ENCODE results near the gene DIPK1B. TPM values are rescaled to one million over a fixed set of nuclear protein-coding genes. Genes with fewer than 3 reads are reported as not detected.

Gene DIPK1B
- polyA plus RNA-seq, 3 donors = 0.10 TPM; not detected in 2

DNA sequence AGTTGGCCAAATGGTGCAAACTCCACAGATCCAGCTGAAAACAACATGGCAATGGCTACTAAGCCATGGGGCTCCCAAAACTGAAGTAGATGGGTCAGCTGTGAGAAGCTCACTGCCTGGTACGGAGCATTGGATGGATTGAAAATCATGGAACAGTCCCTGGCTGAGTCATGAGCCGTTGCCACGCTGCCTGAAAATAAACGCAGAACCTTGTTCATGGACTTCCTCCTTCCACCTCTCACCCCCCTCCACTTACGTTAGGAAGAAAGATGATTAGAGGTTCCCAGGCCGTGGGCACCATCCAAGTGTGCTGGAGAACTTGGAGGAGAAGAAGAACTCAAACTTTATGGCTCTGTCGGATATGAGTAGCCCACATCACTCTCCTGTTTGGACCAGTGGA, 6.8 kb upstream of the DIPK1B start:
- DNase-seq = peak; percentile 78 to 88 (median 78)
- no CpG with 5 or more reads among the region's 7 CpGs for WGBS (ENCODE audit: insufficient coverage)
- Histone ChIP-seq H2AFZ (ENCODE audit: insufficient read depth, low read depth, low read length, poor library complexity, severe bottlenecking) (no peak overlapping the region), H3K4me1 (ENCODE audit: control insufficient read depth in 1 of 2, insufficient read depth in 2 of 2, low read length in 2 of 2) (peaks cover 29 to 37% of the 10 kb centered on the region in 2 donors), H3K9ac (ENCODE audit: insufficient read depth, low read length, poor library complexity, severe bottlenecking) (no peak overlapping the region), H4K20me1 (ENCODE audit: insufficient read depth, low read length) (no peaks in the 10 kb centered on the region), H3K9me3 (replicated peaks in 1 of 2; ENCODE audit: control insufficient read depth in 1 of 2, insufficient read depth in 1 of 2, low read length in 2 of 2) (no peaks in the 10 kb centered on the region), H3K36me3 (replicated peaks in 1 of 2; ENCODE audit: control insufficient read depth in 1 of 2, insufficient read depth in 2 of 2, low read length in 2 of 2) (no peaks in the 10 kb centered on the region), H3K27ac (ENCODE audit: low read depth in 1 of 2, low read length in 2 of 2) (peak overlapping the region in 1 of 2 donors; percentile 53), H3K4me3 (replicated peaks in 1 of 3; ENCODE audit: low read depth in 2 of 3, low read length in 3 of 3) (no peak overlapping the region), H3K27me3 (ENCODE audit: control insufficient read depth in 2 of 2, insufficient read depth in 2 of 2, low read length in 2 of 2) (peaks cover 2 to 17% of the 10 kb centered on the region in 2 donors), H3K4me2 (replicated peaks; ENCODE audit: extremely low read depth, low read length, poor library complexity, severe bottlenecking) (no peak overlapping the region), H3K79me2 (ENCODE audit: insufficient read depth, low read length) (no peaks in the 10 kb centered on the region)
- Mint-ChIP-seq H3K27me3 (ENCODE audit: low read depth in 3 of 3) (peaks cover 18 to 42% (median 28%) of the 10 kb centered on the region in 3 donors), H3K27ac (peak overlapping the region; percentile 10 to 87 (median 82)), H3K9me3 (peaks cover 0 to 7% (median 1%) of the 10 kb centered on the region in 7 donors), H3K36me3 (peaks cover 0 to 3% of the 10 kb centered on the region in 2 donors), H3K4me1 (peaks cover 38% of the 10 kb centered on the region), H3K4me3 (peak overlapping the region in 1 of 2 donors; percentile 64)
- intact Hi-C loops (cut with micrococcal nuclease) = loop anchor here in 1 of 2 donors (10.0 kb wide), 1 partner anchor 751 kb away; no protein-coding TSS in a partner anchor
- TF ChIP-seq, protein P1, sequence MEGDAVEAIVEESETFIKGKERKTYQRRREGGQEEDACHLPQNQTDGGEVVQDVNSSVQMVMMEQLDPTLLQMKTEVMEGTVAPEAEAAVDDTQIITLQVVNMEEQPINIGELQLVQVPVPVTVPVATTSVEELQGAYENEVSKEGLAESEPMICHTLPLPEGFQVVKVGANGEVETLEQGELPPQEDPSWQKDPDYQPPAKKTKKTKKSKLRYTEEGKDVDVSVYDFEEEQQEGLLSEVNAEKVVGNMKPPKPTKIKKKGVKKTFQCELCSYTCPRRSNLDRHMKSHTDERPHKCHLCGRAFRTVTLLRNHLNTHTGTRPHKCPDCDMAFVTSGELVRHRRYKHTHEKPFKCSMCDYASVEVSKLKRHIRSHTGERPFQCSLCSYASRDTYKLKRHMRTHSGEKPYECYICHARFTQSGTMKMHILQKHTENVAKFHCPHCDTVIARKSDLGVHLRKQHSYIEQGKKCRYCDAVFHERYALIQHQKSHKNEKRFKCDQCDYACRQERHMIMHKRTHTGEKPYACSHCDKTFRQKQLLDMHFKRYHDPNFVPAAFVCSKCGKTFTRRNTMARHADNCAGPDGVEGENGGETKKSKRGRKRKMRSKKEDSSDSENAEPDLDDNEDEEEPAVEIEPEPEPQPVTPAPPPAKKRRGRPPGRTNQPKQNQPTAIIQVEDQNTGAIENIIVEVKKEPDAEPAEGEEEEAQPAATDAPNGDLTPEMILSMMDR (IDR thresholded peaks at IDR 0.05) = no peak

DNA sequence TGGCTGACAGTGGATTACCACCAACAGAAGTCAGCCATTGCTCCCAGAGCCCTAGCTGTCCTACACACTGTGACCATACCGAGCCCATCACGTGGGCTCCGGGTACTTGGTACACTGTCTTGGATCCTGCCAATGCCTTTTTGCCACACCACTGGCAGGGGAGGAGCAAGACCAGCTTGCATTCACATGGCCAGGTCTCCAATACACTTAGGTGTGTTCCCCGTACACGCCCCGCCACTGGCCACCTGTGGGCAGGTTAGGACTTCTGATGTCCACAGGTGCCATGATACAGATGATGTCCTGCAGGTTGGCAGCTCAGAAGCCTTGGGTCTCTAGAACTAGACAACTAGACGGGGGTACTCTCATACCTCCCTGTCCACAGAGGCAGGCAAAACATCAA, 5.4 kb upstream of the DIPK1B start:
- no peak overlapping the region for H2AFZ ChIP-seq (ENCODE audit: insufficient read depth, low read depth, low read length, poor library complexity, severe bottlenecking)

More for the DNA sequence above, 5.4 kb upstream of the DIPK1B start:
- Mint-ChIP-seq H3K4me3 (no peak overlapping the region), H3K27ac (no peak overlapping the region), H3K36me3 (peaks cover 0 to 5% of the 10 kb centered on the region in 2 donors), H3K9me3 (peaks cover 0 to 13% (median 1%) of the 10 kb centered on the region in 7 donors), H3K27me3 (ENCODE audit: low read depth in 3 of 3) (peaks cover 26 to 42% (median 29%) of the 10 kb centered on the region in 3 donors), H3K4me1 (peaks cover 27% of the 10 kb centered on the region)
- WGBS (ENCODE audit: insufficient coverage) = 98% methylated on average over 6 of the region's 7 CpGs
- Histone ChIP-seq H3K4me1 (ENCODE audit: control insufficient read depth in 1 of 2, insufficient read depth in 2 of 2, low read length in 2 of 2) (peaks cover 23 to 30% of the 10 kb centered on the region in 2 donors), H3K9ac (ENCODE audit: insufficient read depth, low read length, poor library complexity, severe bottlenecking) (no peak overlapping the region), H3K79me2 (ENCODE audit: insufficient read depth, low read length) (no peaks in the 10 kb centered on the region), H3K9me3 (replicated peaks in 1 of 2; ENCODE audit: control insufficient read depth in 1 of 2, insufficient read depth in 1 of 2, low read length in 2 of 2) (no peaks in the 10 kb centered on the region), H3K27me3 (ENCODE audit: control insufficient read depth in 2 of 2, insufficient read depth in 2 of 2, low read length in 2 of 2) (peaks cover 5 to 20% of the 10 kb centered on the region in 2 donors), H3K27ac (ENCODE audit: low read depth in 1 of 2, low read length in 2 of 2) (no peak overlapping the region), H3K36me3 (replicated peaks in 1 of 2; ENCODE audit: control insufficient read depth in 1 of 2, insufficient read depth in 2 of 2, low read length in 2 of 2) (no peaks in the 10 kb centered on the region), H3K4me3 (replicated peaks in 1 of 3; ENCODE audit: low read depth in 2 of 3, low read length in 3 of 3) (no peak overlapping the region), H3K4me2 (replicated peaks; ENCODE audit: extremely low read depth, low read length, poor library complexity, severe bottlenecking) (no peak overlapping the region), H4K20me1 (ENCODE audit: insufficient read depth, low read length) (no peaks in the 10 kb centered on the region)
- intact Hi-C loops (cut with micrococcal nuclease) = loop anchor here in 1 of 2 donors (10.0 kb wide), 1 partner anchor 752 kb away; no protein-coding TSS in a partner anchor
- TF ChIP-seq, protein P1 (IDR thresholded peaks at IDR 0.05) = no peak
- DNase-seq = no peak

Data from CD14-positive monocyte (primary cell).